ENCODE measurements around the gene ZNF780B. TPM values are rescaled to one million over a fixed set of nuclear protein-coding genes. Genes with fewer than 3 reads are reported as not detected.

Gene ZNF780B
- total RNA-seq, 3 donors from 2014 or later = 16.9 to 30.9 (median 21.8) TPM

- ATAC-seq (peak; percentile 10), DNase-seq (no peak)
- Histone ChIP-seq H3K4me3 (peak overlapping the region; percentile 56), H3K36me3 (ENCODE audit: low read depth) (no peaks in the 10 kb centered on the region), H3K9me3 (no peaks in the 10 kb centered on the region), H3K4me1 (ENCODE audit: low read depth) (peaks cover 9% of the 10 kb centered on the region)
- intact Hi-C loops (cut with DNase I, micrococcal nuclease) = no loop called here
- TF ChIP-seq CTCF (IDR thresholded peaks at IDR 0.05) = no peak
Measured at GRCh38 chr19:40091205-40092129, 35.4 kb upstream of the ZNF780B start.

GRCh38 chr19:40090241-40091204 lies 34.5 kb upstream of the ZNF780B start, which contains the start of gene ZNF780A:
TSS of gene ZNF780A (minus strand) at chr19:40090943. CDS start at chr19:40084753, 6,190 bp downstream.
- TF ChIP-seq CTCF (IDR thresholded peaks at IDR 0.05) = no peak
- DNase-seq (peak; percentile 82 to 86 (median 86)), ATAC-seq (peak; percentile 97)
- Histone ChIP-seq H3K36me3 (ENCODE audit: low read depth) (no peaks in the 10 kb centered on the region), H3K4me1 (ENCODE audit: low read depth) (peaks cover 9% of the 10 kb centered on the region), H3K9me3 (no peaks in the 10 kb centered on the region), H3K4me3 (peak within 1 kb of the TSS; percentile 56)
- intact Hi-C loops (cut with DNase I, micrococcal nuclease) = no loop called here

GRCh38 chr19:40089462-40089861 lies 33.4 kb upstream of the ZNF780B start:
- intact Hi-C loops (cut with DNase I, micrococcal nuclease) = no loop called here
- peaks cover 9% of the 10 kb centered on the region for H3K4me1 ChIP-seq (ENCODE audit: low read depth)
- no peak for TF ChIP-seq CTCF (IDR thresholded peaks at IDR 0.05)
- DNase-seq = no peak
- no peaks in the 10 kb centered on the region for H3K36me3 ChIP-seq (ENCODE audit: low read depth)
- H3K4me3 ChIP-seq = no peak overlapping the region
- no peak for ATAC-seq
- H3K9me3 ChIP-seq = no peaks in the 10 kb centered on the region

GRCh38 chr19:40088299-40089047 lies 32.4 kb upstream of the ZNF780B start:
- intact Hi-C loops (cut with DNase I, micrococcal nuclease) = no loop called here
- Histone ChIP-seq H3K36me3 (ENCODE audit: low read depth) (peaks cover under 1% of the 10 kb centered on the region), H3K9me3 (no peaks in the 10 kb centered on the region), H3K4me3 (no peak overlapping the region), H3K4me1 (ENCODE audit: low read depth) (peaks cover 9% of the 10 kb centered on the region)
- DNase-seq = no peak
- no peak for ATAC-seq
- TF ChIP-seq CTCF (IDR thresholded peaks at IDR 0.05) = no peak

- Histone ChIP-seq H3K36me3 (ENCODE audit: low read depth) (peaks cover 12% of the 10 kb centered on the region), H3K4me3 (no peak overlapping the region), H3K9me3 (no peaks in the 10 kb centered on the region), H3K4me1 (ENCODE audit: low read depth) (peaks cover 7% of the 10 kb centered on the region)
- DNase-seq (no peak), ATAC-seq (no peak)
- TF ChIP-seq CTCF (IDR thresholded peaks at IDR 0.05) = no peak
- intact Hi-C loops (cut with DNase I, micrococcal nuclease) = no loop called here
Measured at GRCh38 chr19:40084948-40085347, 28.9 kb upstream of the ZNF780B start.

All from mucosa of descending colon (tissue), 3 donors.